ENCODE data around the gene BCDIN3D.

BCDIN3D gene

DNA sequence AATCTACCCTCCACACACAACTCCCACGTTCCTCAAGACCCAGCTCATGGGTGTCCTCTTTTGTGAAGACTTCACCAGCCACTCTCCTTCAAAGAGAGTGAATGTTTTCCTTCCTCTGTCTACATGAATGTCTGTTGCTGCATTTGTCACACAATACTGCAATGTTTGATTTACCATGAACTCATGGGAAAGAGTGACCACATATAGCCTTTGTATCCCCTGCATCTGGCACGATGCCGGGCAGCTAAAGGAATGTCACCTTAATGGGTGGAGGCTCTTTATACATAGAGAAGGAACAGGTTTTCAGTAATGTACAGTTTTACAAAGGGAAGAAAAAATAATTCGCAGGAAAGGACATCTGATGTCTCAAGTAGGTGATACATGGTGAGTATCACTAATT lies 12.1 kb upstream of the BCDIN3D start:
- no peak for DNase-seq

DNA sequence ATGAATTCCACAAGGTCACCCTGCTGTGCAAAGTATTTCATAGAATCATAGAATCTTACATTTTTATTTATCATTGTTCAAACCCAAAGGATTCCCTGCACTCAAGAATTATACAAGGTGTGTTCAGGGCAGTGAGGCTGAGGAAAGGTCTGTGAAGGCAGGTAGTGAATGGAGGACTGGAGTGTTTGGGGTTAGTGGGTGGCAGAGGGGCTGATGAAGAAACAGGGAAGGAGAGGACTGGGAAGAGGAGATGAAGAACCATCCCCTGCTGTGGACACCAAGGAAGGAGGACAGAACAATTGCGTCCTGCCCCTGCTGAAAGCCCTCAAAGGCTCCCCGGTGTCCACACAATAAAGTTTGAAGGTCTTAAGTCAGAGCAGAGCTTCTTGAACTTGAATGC lies 10.8 kb upstream of the BCDIN3D start:
- no peak for DNase-seq

DNA sequence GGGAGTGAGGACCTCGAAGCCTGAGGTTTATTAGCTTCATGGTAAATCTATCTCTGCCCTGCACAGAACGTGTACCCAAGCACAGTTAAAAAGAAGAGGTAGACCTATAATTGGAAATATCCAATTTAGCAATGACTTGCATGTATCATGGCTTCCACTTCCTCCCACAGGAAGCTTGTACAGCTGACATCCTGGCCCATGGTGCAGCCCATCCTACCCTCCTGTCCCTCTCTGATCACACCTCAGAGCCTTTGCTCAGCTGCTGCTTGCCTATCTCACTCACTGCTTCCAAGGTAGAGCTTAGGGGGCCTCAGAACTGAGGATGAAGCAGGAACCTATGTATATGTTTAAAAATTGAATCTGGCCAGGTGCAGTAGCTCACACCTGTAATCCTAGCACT lies 4.3 kb upstream of the BCDIN3D start:
- no peak for DNase-seq

DNA sequence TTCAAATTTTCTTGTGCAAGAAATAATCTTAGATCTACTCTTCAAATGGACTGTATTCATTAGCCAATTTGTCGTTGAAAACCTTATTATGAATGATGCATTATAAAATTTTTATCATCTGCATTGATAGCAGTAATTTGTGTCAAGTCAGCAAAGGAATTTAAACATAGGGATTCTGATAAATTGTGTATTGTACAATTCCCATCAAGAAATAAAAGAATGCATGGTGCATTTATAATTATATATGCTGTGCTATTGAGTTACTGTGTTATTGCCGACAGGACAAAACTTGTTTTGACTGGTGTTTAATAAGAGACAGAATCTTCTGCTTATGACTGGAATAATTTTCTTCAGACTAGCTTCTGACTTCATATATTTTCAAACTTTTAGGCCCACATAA lies 3.1 kb upstream of the BCDIN3D start:
- no peak for DNase-seq

DNA sequence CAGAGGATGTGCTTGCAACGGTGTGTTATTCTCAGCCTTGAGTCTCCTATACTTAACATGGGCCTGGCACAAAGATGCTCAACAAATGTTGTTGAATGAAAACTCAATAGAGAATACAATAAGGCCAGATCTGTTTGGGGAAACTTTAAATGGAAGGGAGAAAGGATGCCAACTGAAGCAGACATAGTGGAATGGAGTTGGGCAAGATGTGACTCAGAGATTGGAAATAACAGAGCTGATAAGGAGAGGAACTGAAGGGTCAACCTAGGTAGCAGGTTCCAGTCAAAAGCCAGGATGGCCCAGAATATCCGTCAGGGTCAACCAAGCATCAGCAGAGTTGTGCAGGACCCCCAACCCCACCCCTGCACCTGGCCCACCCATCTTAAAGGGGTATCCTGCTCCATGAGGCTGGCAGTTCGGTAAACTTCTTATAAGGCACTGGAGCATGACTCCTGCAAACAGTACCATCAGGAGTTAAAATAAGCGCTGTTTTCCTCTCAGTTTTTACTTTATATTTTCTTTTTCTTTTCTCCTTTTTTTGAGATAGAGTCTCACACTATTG lies 1.1 kb upstream of the BCDIN3D start:
- no peak for DNase-seq

DNA sequence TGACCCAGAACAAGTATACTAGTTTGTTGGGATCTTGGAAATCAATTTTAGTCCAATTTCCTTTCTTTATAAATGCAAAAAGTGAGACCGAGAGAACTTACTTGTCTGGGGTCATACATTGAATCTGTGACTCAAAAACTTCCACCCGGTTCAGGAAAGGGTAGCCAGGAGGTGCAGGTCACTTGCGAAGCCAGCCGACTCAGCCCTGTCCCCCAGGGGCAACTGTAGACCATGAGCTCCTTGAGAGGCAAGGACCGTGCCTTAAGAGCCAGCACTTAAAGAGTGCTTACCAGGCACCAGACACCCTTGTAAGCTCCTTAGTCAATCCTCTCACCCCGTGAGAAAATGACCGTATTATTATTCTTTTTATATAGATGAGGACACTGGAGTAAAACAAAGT lies 505 bp upstream of the BCDIN3D start:
- no peak for DNase-seq

DNA sequence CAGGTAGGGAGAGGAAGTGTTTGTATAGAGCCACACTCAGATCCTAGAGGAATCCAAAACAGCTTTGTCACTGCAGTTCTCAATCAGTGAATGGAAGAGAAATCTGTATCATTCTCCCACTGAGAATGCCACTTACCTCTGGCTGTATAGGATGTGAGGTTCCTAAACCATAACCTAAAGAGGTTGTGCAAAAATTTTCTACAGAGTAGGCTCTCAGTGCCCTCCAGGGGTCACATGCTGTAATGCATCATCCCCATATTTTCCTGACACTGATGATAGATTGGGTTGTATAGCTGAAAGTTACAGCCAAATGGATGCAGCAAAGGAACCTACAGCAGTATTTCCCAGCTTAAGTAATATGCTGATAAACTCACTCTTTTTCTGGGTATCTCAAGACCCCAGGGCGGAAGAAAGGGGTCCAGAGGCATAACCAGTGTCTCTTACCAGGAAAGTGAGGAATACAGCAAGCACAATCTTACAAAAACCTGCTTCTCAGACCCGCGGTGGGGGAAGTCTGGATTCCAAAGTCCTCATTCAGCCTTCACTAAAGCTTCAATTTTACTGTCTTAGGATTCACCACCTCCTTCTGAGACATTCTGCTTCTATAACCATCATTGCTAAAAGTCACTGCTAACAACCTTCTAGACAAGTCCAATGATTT lies 3.8 kb downstream of the BCDIN3D start:
- peak; percentile 84 for DNase-seq

DNA sequence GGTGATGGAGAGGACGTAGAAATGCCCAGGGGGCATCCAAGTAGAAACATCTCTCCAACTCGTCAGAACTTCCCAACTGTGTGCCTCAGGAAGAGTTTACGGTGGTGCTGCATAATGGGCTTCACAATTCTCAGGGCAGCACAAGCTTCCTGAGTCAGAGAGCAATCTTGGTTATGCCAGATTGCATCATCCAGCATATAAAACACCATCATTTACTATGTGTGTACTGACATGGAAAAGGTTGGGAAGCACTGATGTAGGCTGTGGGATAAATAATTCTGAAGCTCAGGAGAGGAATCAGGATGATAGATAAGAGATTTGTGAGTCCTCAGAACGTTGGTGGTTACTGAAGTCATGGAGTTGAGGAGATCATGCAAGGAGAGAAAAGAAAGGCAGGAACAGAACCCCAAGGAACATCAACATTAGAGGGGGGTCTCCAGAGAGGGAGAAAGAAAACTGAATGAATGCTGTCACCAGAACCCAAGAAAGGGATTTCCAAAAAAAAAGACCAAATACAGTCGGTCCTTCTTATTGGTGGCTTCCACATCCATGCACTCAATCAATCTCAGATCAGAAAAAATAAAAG lies 10.0 kb downstream of the BCDIN3D start:
- DNase-seq: no peak

DNA sequence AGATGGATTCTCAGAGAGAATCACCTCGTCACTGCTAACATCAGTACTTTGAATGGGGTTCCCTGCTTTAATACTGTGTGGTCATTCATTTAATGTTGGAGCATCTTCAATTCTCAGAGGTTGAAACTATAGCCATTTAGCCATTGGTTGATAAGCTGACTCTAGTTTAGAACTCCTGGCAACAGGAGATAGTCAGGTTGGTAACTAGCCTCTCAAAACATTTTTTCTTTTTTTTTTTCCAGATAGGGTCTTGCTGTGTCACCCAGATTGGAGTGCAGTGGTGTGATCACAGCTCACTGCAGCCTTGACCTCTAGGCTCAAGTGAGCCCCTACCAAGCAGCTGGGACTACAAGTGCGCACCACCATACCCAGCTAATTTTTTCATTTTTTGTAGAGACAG lies 11.2 kb downstream of the BCDIN3D start:
- no peak for DNase-seq

DNA sequence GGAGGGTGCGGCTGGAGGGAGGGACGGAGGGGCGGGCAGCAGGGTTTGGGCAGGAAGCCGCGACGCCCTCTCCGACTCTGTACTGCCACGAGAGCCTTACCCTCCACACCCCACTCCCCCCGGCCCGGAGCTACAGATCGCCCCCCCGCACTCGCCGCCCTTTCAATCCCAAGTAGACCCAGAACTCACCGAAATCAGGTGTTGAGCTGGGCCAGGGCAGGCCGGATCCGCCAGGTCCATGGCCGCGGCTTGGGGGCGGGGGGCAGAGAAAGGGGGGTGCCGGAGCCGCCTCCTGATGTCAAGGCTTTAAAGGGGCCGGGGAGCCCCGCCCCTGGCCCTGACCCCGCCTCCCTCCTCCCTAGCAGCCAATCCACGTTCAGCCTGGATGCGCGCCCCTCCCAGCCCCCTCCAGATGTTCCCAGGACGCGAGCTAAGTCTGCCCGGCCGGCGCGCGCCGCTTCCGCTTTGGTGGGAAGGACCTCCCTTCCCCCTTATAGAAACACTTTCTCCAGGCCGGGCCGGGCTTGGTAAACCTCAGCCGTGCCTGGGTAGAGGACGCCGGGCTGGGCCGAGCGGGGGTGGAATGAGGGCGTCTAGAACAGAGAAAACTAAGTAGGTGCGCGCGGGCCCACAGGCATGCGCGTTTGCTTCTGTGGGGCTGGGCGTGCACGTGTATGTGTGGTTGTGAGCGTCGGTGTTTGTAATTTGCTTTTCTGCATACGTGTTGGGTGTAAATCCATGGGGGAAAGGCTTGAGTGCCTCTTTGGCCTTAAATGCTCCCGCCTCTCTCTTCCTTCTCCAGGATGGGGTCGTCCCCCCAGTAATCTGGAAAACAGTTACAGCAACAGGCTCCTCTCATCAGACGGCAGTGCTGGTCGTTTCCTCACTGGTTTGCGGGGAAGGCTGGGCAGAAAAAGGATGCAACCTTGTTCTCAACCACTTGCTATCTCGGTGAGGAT lies 14.5 kb downstream of the BCDIN3D start, which contains the start of gene NCKAP5L:
Gene NCKAP5L, minus strand, starts transcription at position 281 of the 959 bp plus-strand sequence. CDS start 24,369 bp downstream, outside the sequence.
- peak; percentile 99 for DNase-seq

DNA sequence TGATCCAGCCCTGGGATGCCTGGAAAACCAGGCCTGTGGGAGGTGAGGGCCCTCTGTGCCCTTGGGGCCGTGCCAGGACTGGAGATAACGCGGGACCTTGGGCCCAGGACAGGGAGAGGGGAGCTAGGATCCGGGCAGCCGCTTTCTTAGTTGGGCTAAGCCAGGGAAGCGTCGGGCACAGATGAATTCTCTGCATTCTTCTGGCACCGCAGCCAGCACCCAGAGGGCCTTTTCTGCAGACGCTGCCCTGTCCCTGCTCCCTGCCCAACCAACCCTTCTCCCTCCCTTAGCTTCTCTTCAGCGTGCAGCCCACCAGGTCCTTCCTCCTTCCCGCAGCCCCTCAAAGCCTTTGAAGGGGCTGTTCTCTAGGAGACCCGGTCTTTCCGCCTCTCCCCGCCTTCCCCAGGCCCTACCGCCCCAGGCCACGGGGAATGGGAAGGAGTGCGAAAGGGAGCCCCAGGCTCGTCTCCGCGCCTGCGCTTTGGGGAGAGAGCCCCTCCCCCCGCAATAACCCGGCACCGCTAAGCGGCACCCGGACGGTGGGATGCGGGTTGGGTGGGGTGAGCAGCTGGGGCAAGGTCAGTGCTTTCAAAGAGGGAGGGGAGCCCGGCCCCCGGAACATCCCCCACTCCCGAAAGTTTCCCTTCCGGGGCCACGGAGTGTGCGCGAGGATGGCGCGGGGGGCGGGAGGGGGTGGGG lies 15.4 kb downstream of the BCDIN3D start:
- DNase-seq: peak; percentile 76

DNA sequence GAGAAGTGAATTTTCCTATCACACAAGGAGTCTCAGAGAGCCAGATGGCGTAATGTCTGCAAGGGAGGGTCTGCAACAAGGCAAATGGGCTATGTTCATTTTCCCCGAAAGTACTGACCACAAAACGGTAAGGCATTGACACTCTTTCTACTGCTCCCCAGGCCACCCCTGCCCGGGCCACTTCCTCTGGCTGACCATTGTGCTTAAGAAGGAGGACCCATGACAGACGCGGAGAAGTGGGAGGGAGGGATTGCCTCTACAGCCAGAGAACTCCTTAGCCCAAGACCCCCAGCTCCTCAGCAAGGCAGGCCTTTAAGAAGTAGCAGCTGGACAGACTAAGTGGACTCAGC lies 15.9 kb downstream of the BCDIN3D start:
- no peak for DNase-seq

DNA sequence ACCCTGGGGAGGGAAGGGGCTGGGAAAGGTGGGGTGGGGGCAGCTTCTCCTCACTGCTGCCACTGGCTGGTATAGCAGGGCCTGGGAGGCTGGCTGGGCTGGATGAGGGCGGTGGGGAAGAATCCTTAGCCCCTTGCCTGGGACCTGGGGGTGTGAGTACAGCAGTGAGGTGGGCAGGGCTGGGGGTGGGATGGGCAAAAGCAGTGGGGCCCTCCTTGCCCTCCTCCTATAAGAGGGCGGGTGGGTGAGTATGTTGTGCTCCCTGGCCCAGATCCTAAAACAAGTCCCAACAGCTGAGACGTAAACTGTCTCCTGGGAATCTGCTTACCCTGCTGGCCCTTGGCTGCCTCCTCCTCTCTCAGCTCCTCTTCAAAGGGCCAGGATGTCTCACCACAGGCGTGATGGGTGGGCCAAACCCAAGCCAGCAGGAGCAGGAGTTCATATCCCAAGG lies 16.9 kb downstream of the BCDIN3D start:
- no peak for DNase-seq

DNA sequence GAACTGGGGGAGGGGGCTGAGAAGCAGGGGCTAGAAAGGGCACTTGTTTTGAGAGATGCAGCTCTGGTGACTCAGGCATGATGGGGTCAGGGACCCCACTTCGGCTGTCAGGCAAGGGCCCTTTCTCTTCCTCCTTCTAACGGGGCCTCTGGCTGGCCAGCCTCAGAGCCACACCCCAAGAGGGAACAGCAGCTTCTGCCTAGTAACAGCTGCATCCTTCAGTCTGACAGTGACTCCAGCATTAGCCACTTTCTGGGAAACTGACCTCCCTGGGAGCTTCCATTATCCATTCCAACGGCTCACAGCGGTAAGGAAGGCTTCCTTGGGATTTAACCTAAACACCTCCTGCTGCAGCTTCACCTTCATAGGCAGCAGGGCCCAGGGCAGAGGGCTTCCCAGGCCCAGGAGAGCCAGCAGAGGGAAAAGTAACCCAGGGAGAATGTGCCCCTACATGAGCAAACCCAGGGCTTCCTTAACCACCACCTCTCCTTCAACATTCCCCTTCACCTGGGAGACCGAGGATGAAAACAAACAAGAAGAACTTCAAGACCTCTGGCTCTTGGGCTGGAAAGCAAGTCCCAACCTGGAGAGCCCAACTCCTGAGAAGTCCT lies 17.4 kb downstream of the BCDIN3D start:
- peak; percentile 67 for DNase-seq

DNA sequence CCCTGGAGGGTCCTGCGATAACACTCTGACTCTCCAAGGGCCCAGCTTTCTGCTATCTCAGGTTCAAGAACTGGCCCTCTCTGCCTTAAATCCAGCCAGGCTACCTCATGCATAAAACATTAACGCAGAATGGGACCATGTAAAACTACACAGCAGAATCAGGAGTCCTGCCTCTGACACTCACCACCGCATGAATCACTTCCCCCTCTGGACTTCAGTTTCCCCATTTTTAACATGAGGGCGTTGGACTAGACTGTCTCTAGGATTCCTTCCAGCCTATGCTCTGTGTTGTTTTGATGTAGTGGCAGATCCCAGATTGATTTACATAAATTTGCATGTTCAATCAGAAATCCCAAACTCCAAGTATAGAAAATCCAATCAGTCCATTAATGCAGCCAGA lies 18.0 kb downstream of the BCDIN3D start:
- peak; percentile 70 for DNase-seq

DNA sequence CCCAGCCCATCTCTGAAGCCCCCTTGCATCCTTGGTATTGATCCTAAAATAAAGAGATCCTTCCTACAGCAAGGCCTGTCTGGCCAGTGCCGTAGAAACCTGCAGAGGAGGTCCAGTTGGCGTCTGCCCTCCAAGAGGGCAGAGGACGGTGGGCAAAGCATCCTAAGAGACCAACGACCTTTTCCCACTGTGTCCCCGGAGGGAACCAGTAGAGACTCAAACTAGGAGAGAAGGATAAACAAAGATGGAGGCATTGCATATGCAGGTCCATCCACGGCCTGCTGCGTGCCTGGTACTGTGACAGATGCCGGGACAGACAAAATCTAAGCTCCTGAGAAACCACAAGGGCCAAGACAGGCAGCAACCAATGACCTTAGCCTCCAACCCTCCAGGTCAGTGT lies 18.5 kb downstream of the BCDIN3D start:
- DNase-seq: no peak

DNA sequence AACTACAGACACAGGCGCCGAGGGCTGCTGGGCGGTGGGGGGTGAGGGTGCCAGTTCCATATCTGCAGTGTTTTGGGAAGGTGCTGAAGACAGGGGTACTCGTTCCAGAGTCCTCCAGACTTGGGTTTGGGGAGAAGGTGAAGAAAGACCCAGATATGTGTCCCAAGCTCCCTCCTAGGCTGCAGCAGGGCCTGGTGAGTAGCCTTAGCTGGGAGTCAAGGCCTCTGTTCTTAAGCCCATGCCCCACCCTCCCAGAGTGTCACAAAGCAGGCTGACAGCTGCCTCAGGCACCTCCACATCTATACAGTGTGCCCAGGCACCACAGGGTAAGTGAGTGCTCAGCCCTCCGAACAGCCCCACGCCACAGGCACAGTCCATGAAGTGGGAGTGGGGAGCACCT lies 19.0 kb downstream of the BCDIN3D start:
- no peak for DNase-seq

DNA sequence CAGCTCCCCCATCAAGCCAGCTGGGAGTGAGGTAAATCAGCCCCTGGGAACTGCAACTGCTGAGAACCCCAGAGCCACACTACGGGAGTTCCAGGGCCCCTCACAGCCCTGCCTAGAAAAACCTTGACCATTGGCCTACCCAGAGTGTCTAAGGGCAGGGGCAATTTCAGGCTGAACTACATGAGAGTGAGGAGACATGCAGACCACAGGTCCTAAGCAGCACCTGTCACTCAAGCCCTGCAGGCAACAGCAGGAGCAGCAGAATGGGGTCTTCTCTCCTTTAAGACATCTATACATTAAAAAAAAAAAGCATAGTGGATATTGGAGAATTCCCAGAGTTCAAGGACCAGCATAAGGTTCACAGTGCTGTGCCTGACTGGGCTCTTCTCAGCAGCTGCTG lies 19.6 kb downstream of the BCDIN3D start:
- DNase-seq: no peak

DNA sequence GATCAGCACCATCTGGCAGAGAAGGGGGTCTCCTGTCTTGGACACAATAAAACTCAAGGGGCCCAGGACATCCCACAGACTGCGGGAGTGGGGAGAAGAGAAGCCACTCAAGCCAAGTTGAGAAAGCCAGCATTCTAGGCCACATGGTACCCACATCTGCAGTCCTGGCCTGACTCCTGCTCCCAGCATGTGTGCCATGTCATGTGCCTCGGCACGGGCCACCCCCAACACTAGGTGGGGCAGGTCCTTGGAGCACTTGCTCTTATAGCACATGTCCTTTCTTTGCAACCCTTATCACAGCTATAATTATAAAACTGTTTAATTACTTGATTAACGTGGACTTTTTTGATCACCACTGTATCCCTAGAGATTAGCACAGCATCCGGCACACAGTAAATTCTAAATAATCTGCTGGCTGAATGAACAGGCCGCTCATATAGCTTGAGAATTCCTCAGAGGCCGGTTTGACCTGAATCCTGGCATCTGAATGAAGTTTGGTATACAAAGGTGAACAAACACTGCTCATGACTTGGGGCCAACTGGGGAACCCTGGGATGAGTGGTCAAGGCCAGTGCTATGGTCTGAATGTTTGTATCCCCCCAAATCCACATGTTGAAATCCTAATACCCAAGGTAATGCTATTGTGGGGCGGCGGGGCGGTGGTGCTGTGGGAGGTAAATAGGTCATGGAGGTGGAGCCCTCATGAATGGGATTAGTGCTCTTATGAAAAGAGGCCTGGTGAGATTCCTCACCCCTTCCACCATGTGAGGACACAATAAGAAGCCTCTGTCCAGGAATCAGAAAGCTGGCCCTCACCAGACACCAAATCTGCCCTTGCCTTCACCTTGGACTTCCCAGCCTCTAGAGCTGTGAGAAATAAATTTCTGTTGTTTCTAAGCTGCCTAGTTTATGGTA lies 21.3 kb downstream of the BCDIN3D start:
- no peak for DNase-seq

DNA sequence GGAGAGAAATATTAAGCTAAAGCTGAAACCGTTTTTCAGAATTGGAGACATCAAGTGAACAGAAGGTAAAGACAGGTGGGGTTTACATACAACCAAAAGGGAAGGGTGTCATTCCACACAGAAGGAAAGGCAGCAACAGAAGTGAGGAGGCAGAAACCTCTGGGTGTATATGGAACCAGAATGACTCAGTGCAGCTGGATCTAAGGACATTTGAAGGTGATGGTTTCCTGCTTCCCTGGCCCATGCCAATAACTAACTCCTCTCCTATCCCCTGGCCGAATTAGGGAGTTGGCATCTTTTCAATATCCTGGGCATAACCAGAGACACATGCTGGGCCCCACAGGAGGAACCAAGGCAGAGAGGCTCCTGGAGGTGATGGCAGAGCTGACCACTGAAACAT lies 23.1 kb downstream of the BCDIN3D start:
- DNase-seq: no peak

DNA sequence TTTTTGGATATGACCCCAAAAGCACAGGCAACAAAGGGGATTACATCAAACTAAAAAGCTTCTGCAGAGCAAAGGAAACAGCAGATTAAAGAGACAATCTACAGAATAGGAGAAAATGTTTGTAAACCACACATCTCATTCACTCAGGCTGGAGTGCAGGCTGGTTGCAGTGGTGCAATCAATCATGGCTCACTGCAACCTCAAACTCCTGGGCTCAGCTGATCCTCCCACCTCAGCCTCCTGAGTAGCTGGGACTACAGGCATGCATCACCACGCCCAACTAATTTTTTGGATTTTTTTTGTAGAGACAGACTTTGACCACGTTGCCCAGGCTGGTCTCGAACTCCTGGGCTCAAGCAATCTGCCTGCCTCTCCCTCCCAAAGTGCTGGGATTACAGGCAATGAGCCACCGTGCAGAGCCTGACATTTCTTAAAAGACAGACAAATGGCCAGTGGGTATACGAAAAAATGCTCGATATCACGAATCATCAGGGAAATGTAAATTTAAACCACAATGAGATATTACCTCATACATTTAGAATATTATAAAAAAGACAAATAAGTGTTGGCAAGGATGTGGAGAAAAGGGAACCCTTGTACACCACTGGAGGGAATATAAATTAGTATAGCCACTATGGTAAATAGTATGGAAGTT lies 24.5 kb downstream of the BCDIN3D start:
- no peak for DNase-seq

All from hematopoietic multipotent progenitor cell treated with erythropoietin and hydrocortisone succinate and interleukin-3 and kit ligand, for 4 days (in vitro differentiated cells).